Parietal lobe (tissue), 1 donor: Measurements from ENCODE around the gene OR5L1. TPM values are rescaled to one million over a fixed set of nuclear protein-coding genes. Genes with fewer than 3 reads are reported as not detected.

Experiments
- total RNA-seq: library from RNA; depleted of rRNA; stranded (reverse); fragments of >200 nt; gene quantifications from one replicate; pipeline ENCODE4 v1.2.3, GENCODE V29; 2014

OR5L1 gene
- total RNA-seq, result not detected

GRCh38 chr11:55811067-55811466, at the start of gene OR5L1:
OR5L1 (plus strand) TSS chr11:55811367; CDS start chr11:55811467, 100 bp downstream.

DNA sequence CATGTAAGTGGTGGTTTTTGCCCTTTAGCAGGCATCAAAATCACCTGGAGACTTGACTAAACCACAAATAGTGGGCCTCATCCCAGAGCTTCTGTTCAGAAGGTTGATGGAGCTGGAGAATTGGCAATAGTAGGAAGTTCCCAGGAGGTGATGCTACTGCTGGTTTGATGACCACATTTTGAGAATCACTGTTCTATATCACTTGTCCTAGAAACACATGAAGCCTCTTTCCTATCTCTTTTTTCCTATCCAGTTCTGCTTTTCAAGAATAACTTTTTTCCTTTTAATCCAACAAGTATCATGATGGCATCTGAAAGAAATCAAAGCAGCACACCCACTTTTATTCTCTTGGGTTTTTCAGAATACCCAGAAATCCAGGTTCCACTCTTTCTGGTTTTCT, 38.0 kb upstream of the OR5L1 start, which contains the start of gene OR5D13:
Gene OR5D13 (plus strand): TSS at position 301 of the 400 bp plus-strand sequence. CDS start 0 bp downstream, at position 301.

GRCh38 chr11:55795256-55795655, 15.9 kb upstream of the OR5L1 start, which contains the start of gene OR5D14:
OR5D14 (plus strand) TSS chr11:55795556; CDS start chr11:55795556, 0 bp downstream.

GRCh38 chr11:55819330-55819729, 8.2 kb downstream of the OR5L1 start, which contains the start of gene OR5D18:
OR5D18 (plus strand) TSS chr11:55819630; CDS start chr11:55819630, 0 bp downstream.

GRCh38 chr11:55826919-55827318, 15.8 kb downstream of the OR5L1 start, which contains the start of gene OR5L2:
OR5L2 (plus strand) TSS chr11:55827219; CDS start chr11:55827219, 0 bp downstream.

GRCh38 chr11:55838452-55838851, 27.3 kb downstream of the OR5L1 start, which contains the start of gene OR5D16:
OR5D16 (plus strand) TSS chr11:55838752; CDS start chr11:55838752, 0 bp downstream.

Other genes starting within 250 kb of the OR5L1 start
- gene OR4C16, start 239.2 kb upstream of the OR5L1 start, total RNA-seq, result not detected
- gene OR4C11, start 203.7 kb upstream of the OR5L1 start, total RNA-seq, result not detected
- not detected for gene OR4P4, start 176.3 kb upstream of the OR5L1 start, total RNA-seq
- gene OR4S2, start 163.0 kb upstream of the OR5L1 start, total RNA-seq, result not detected
- not detected for gene OR4C6, start 149.2 kb upstream of the OR5L1 start, total RNA-seq
- gene OR5D13, start 37.9 kb upstream of the OR5L1 start, total RNA-seq, result not detected
- gene OR5D14, start 15.8 kb upstream of the OR5L1 start, total RNA-seq, result not detected
- not detected for gene OR5D18, start 8.3 kb downstream of the OR5L1 start, total RNA-seq
- not detected for gene OR5L2, start 15.9 kb downstream of the OR5L1 start, total RNA-seq
- not detected for gene OR5D16, start 27.4 kb downstream of the OR5L1 start, total RNA-seq
- not detected for gene TRIM51, start 71.9 kb downstream of the OR5L1 start, total RNA-seq
- gene OR5W2, start 103.2 kb downstream of the OR5L1 start, total RNA-seq, result not detected
- gene OR5I1, start 125.0 kb downstream of the OR5L1 start, total RNA-seq, result not detected
- gene OR10AG1, start 158.6 kb downstream of the OR5L1 start, total RNA-seq, result not detected
- not detected for gene OR5F1, start 183.3 kb downstream of the OR5L1 start, total RNA-seq
- gene OR5AS1, start 216.3 kb downstream of the OR5L1 start, total RNA-seq, result not detected